ENCODE measurements around the gene CDC25A.

- TF ChIP-seq CTCF (IDR thresholded peaks at IDR 0.05) (no peak), POLR2A (IDR thresholded peaks at IDR 0.05) (no peak)
These were observed 58.3 kb downstream of the CDC25A start for GRCh38 chr3:48129921-48130320.
